GM12878 (cell line): ENCODE results near the gene RPL5. TPM values are rescaled to one million over a fixed set of nuclear protein-coding genes. Genes with fewer than 3 reads are reported as not detected.

Source experiments
- BHLHE40 ChIP-seq, 2 experiments: fragments of 450-650 bp in 1 of 2; IDR thresholded peaks; 2 replicates each; pipeline ENCODE4 v1.6.1; 2011 to 2017; ENCODE audit warnings: low read depth in 2 of 2, borderline replicate concordance in 1 of 2, improper control_type of control experiment in 1 of 2, low read length in 1 of 2, mild to moderate bottlenecking in 1 of 2
- CBX5 ChIP-seq: sonication (generic); IDR thresholded peaks from 2 replicates; pipeline ENCODE4 v1.6.1; 2016; ENCODE audit warnings: low read depth, moderate library complexity, mild to moderate bottlenecking, inconsistent platforms
- ESRRA ChIP-seq: IDR thresholded peaks from 2 replicates; pipeline ENCODE4 v1.6.1; 2012; ENCODE audit warnings: mild to moderate bottlenecking, low read length, improper control_type of control experiment
- ETV6 ChIP-seq, 2 experiments: fragments of 450-650 bp in 1 of 2; IDR thresholded peaks in 1 of 2; conservative IDR thresholded peaks in 1 of 2; 2 replicates each; pipeline ENCODE4 v1.6.1; 2014; ENCODE audit warnings: antibody characterized with exemption in 1 of 2, borderline replicate concordance in 1 of 2, low read depth in 1 of 2, mild to moderate bottlenecking in 1 of 2, moderate library complexity in 1 of 2
- NBN ChIP-seq: fragments of 450-650 bp; IDR thresholded peaks from 2 replicates; pipeline ENCODE4 v1.6.1; 2016
- SMARCA5 ChIP-seq: fragments of 450-650 bp; IDR thresholded peaks from 2 replicates; pipeline ENCODE4 v1.6.1; 2017; ENCODE audit warnings: mild to moderate bottlenecking
- SMC3 ChIP-seq: IDR thresholded peaks from 2 replicates; pipeline ENCODE4 v1.6.1; 2011; ENCODE audit warnings: low read length, improper control_type of control experiment, borderline replicate concordance
- STAT3 ChIP-seq: IDR thresholded peaks from 2 replicates; pipeline ENCODE4 v1.6.1; 2011; ENCODE audit warnings: low read depth, low read length, improper control_type of control experiment
- YY1 ChIP-seq: IDR thresholded peaks from 2 replicates; pipeline ENCODE4 v1.6.1; 2011; ENCODE audit warnings: low read depth, mild to moderate bottlenecking, low read length
- ZNF24 ChIP-seq: fragments of 450-650 bp; IDR thresholded peaks from 2 replicates; pipeline ENCODE4 v1.6.1; 2017; ENCODE audit warnings: antibody characterized with exemption, mild to moderate bottlenecking
- polyA plus RNA-seq, 11 experiments: library from polyadenylated mRNA; depleted of rRNA in 4 of 11; unstranded in 6 of 11; stranded (reverse) in 5 of 11; fragments of >200 nt; fragmentation: Nextera tagmentation in 4 of 11; fragmentation: Illumina TruSeq in 1 of 11; extraction: Ambion mirVana in 4 of 11; extraction: Trizol in 1 of 11; gene quantifications; 1 replicate in 1 of 11; 2 replicates in 10 of 11; pipeline versions ENCODE4 v1.2.1 to v1.2.3, GENCODE V29; 2011 to 2016; ENCODE audit warnings: inconsistent platforms in 2 of 11, missing spikeins in 2 of 11, low read depth in 1 of 11
- total RNA-seq, 4 experiments: library from RNA; depleted of rRNA in 3 of 4; stranded (reverse); fragments of >200 nt in 3 of 4; fragmentation: Illumina TruSeq in 1 of 4; extraction: Trizol in 1 of 4; gene quantifications; 2 replicates each; pipeline versions ENCODE4 v1.2.1 to v1.2.3, GENCODE V29; 2013 to 2021
- TF ChIP-seq, protein P1 (sequence below): fragments of 450-650 bp; IDR thresholded peaks from 2 replicates; pipeline ENCODE4 v1.6.1; 2017; ENCODE audit warnings: mild to moderate bottlenecking, moderate library complexity
- TF ChIP-seq, protein P2 (sequence below): fragments of 450-650 bp; IDR thresholded peaks from 2 replicates; pipeline ENCODE4 v1.6.1; 2017; ENCODE audit warnings: mild to moderate bottlenecking, low read depth, inconsistent platforms; ENCODE audit not compliant: poor library complexity, severe bottlenecking
- TF ChIP-seq, protein P3 (sequence below), 3 experiments: IDR thresholded peaks in 2 of 3; conservative IDR thresholded peaks in 1 of 3; 2 replicates each; pipeline ENCODE4 v1.5.1; 2011; ENCODE audit warnings: low read depth in 3 of 3, low read length in 3 of 3, mild to moderate bottlenecking in 3 of 3, control low read depth in 2 of 3, moderate library complexity in 2 of 3, inconsistent platforms in 1 of 3, mixed read lengths in 1 of 3; ENCODE audit not compliant: control insufficient read depth in 2 of 3, insufficient read depth in 1 of 3; ENCODE audit errors: extremely low read depth in 1 of 3

RPL5 gene
- total and polyA plus RNA-seq, 10 of the 15 experiments (the other 5 are each of a cell fraction or from before 2014, with no cell fraction given): 1,685 to 6,047 (median 2,601) TPM

DNA sequence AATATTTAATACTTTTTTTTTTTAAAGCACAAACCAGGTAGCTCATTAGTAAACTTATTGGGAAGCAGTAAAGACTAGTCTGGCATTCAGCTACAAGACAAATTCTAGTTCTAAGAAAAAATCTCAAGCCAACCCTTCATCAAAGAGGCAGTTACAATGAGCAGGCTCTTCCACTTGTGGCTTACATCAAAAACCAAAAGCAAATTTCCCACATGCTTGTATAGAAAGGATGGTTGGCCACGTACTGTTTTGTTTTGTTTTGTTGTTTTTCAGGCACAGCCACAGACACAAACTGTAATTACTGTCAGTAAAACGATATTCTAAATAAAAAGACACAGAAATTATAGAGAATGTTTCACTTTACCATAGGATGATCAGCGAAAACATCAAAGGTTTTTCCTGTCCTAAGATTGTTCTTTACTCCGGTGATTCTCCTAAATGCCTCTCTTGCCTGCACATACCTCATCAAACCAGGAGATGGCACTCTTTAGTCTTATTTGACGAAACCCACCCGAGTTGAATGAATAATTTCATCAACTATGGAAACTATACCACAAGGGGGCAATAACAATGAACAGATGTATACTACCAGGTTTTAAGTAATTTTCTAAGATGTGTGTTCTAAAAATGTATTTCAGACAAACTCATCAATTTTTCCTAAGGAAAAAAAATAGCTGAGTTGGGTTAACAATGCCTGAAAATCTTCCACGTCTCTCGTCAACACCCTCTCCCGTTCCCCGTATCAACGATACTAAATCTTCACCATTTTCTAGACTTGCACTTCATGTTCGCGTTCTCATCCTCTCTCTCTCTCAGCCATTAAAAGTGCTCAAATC lies 26.9 kb downstream of the RPL5 start (continued):
- TF ChIP-seq, protein P1, sequence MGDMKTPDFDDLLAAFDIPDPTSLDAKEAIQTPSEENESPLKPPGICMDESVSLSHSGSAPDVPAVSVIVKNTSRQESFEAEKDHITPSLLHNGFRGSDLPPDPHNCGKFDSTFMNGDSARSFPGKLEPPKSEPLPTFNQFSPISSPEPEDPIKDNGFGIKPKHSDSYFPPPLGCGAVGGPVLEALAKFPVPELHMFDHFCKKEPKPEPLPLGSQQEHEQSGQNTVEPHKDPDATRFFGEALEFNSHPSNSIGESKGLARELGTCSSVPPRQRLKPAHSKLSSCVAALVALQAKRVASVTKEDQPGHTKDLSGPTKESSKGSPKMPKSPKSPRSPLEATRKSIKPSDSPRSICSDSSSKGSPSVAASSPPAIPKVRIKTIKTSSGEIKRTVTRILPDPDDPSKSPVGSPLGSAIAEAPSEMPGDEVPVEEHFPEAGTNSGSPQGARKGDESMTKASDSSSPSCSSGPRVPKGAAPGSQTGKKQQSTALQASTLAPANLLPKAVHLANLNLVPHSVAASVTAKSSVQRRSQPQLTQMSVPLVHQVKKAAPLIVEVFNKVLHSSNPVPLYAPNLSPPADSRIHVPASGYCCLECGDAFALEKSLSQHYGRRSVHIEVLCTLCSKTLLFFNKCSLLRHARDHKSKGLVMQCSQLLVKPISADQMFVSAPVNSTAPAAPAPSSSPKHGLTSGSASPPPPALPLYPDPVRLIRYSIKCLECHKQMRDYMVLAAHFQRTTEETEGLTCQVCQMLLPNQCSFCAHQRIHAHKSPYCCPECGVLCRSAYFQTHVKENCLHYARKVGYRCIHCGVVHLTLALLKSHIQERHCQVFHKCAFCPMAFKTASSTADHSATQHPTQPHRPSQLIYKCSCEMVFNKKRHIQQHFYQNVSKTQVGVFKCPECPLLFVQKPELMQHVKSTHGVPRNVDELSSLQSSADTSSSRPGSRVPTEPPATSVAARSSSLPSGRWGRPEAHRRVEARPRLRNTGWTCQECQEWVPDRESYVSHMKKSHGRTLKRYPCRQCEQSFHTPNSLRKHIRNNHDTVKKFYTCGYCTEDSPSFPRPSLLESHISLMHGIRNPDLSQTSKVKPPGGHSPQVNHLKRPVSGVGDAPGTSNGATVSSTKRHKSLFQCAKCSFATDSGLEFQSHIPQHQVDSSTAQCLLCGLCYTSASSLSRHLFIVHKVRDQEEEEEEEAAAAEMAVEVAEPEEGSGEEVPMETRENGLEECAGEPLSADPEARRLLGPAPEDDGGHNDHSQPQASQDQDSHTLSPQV: peak; percentile 86
- TF ChIP-seq, protein P2, sequence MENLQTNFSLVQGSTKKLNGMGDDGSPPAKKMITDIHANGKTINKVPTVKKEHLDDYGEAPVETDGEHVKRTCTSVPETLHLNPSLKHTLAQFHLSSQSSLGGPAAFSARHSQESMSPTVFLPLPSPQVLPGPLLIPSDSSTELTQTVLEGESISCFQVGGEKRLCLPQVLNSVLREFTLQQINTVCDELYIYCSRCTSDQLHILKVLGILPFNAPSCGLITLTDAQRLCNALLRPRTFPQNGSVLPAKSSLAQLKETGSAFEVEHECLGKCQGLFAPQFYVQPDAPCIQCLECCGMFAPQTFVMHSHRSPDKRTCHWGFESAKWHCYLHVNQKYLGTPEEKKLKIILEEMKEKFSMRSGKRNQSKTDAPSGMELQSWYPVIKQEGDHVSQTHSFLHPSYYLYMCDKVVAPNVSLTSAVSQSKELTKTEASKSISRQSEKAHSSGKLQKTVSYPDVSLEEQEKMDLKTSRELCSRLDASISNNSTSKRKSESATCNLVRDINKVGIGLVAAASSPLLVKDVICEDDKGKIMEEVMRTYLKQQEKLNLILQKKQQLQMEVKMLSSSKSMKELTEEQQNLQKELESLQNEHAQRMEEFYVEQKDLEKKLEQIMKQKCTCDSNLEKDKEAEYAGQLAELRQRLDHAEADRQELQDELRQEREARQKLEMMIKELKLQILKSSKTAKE: peak; percentile 52
- TF ChIP-seq NBN: peak; percentile 67; the same call in 1 of the 2 replicates
- TF ChIP-seq STAT3: no peak
- TF ChIP-seq YY1: 0 out of 2 replicates have a peak, but pooled peaks have one; percentile 26
- TF ChIP-seq, protein P3, sequence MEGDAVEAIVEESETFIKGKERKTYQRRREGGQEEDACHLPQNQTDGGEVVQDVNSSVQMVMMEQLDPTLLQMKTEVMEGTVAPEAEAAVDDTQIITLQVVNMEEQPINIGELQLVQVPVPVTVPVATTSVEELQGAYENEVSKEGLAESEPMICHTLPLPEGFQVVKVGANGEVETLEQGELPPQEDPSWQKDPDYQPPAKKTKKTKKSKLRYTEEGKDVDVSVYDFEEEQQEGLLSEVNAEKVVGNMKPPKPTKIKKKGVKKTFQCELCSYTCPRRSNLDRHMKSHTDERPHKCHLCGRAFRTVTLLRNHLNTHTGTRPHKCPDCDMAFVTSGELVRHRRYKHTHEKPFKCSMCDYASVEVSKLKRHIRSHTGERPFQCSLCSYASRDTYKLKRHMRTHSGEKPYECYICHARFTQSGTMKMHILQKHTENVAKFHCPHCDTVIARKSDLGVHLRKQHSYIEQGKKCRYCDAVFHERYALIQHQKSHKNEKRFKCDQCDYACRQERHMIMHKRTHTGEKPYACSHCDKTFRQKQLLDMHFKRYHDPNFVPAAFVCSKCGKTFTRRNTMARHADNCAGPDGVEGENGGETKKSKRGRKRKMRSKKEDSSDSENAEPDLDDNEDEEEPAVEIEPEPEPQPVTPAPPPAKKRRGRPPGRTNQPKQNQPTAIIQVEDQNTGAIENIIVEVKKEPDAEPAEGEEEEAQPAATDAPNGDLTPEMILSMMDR (IDR thresholded peaks at IDR 0.05 in 2 of 3, conservative IDR thresholded peaks at IDR 0.05 in 1 of 3; ENCODE audit: control insufficient read depth in 2 of 3, extremely low read depth in 1 of 3, insufficient read depth in 1 of 3, low read depth in 3 of 3, low read length in 3 of 3): peak; percentile 78 to 99 (median 96)
- no peak for TF ChIP-seq BHLHE40 (IDR thresholded peaks at IDR 0.05; ENCODE audit: borderline replicate concordance in 1 of 2, low read depth in 2 of 2, low read length in 1 of 2)
- TF ChIP-seq CBX5: peak; percentile 83; the same call in 1 of the 2 replicates
- peak; percentile 99 for TF ChIP-seq SMC3
- no peak for TF ChIP-seq ETV6 (conservative IDR thresholded peaks at IDR 0.05 in 1 of 2, IDR thresholded peaks at IDR 0.05 in 1 of 2; ENCODE audit: borderline replicate concordance in 1 of 2, low read depth in 1 of 2)
- 0 out of 2 replicates have a peak, but pooled peaks have one; percentile 54 for TF ChIP-seq ZNF24
- TF ChIP-seq SMARCA5: peak; percentile 60; the same call in 1 of the 2 replicates
- TF ChIP-seq ESRRA: peak; percentile 30; the same call in 1 of the 2 replicates
